Activated CD4-positive, alpha-beta T cell treated with anti-CD3 and anti-CD28 coated beads for 1 hour (primary cell): ENCODE results near the gene MINDY3.

ENCODE experiments used
- DNase-seq: peaks from one replicate; pipeline ENCODE4 v3.0.0-alpha.2; 2020

MINDY3 gene

DNA sequence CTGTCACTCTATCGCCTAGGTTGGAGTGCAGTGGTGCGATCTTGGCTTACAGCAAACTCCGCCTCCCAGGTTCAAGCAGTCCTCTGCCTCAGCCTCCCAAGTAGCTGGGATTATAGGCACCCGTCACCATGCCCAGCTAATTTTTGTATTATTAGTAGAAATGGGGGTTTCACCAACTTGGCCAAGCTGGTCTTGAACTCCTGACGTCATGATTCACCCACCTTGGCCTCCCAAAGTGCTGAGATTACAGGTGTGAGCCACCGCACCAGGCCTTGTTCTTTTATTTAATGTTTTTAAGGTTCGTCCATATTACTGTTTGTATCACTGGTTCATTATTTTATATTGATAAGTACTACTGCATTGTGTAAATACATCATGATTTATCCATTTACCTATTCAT lies 130.4 kb downstream of the MINDY3 start:
- DNase-seq: no peak
